HS-27A (cell line): Measurements from ENCODE around the gene DLX5.

Source experiments
- DNase-seq: peaks from one replicate; pipeline ENCODE4 v3.0.0-alpha.2; 2012; ENCODE audit warnings: low read depth, missing footprints

Gene DLX5

GRCh38 chr7:96989859-96990317 is 34.7 kb downstream of the DLX5 start:
- DNase-seq: no peak

GRCh38 chr7:96989241-96989858 is 35.3 kb downstream of the DLX5 start:
- no peak for DNase-seq

GRCh38 chr7:96987719-96988118 is 36.9 kb downstream of the DLX5 start:
- no peak for DNase-seq

GRCh38 chr7:96986901-96987300 is 37.7 kb downstream of the DLX5 start:
- DNase-seq: no peak

- no peak for DNase-seq
Observed at GRCh38 chr7:96985992-96986391, 38.6 kb downstream of the DLX5 start.

- no peak for DNase-seq
Observed at GRCh38 chr7:96982586-96982985, 42.0 kb downstream of the DLX5 start.

- no peak for DNase-seq
Observed at GRCh38 chr7:96979551-96980276, 44.9 kb downstream of the DLX5 start.

GRCh38 chr7:96977445-96977844 is 47.2 kb downstream of the DLX5 start:
- no peak for DNase-seq

GRCh38 chr7:96976106-96976505 is 48.5 kb downstream of the DLX5 start:
- no peak for DNase-seq

- no peak for DNase-seq
Observed at GRCh38 chr7:96973986-96974385, 50.6 kb downstream of the DLX5 start.

GRCh38 chr7:96970739-96971138 is 53.9 kb downstream of the DLX5 start:
- no peak for DNase-seq
